Neural cell (in vitro differentiated cells): Measurements from ENCODE around the gene ACOT7.

ENCODE experiments used
- EZH2 ChIP-seq: fragments of 200-600, 300-800 bp; shearing (Covaris generic), sonication (generic); IDR thresholded peaks from 2 replicates; pipeline ENCODE4 v1.6.1; 2014; ENCODE audit warnings: antibody characterized with exemption, low read length, borderline replicate concordance, mild to moderate bottlenecking; ENCODE audit not compliant: insufficient read depth, poor library complexity, severe bottlenecking
- POLR2AphosphoS5 ChIP-seq: IDR thresholded peaks from 2 replicates; pipeline ENCODE4 v1.6.1; 2012
- SMC3 ChIP-seq: fragments of 450-650 bp; conservative IDR thresholded peaks from 2 replicates; pipeline ENCODE4 v1.6.1; 2014; ENCODE audit warnings: antibody characterized with exemption, mild to moderate bottlenecking, moderate library complexity; ENCODE audit not compliant: poor library complexity
- TAF1 ChIP-seq: IDR thresholded peaks from 2 replicates; pipeline ENCODE4 v1.6.1; 2012; ENCODE audit warnings: low read depth
- TF ChIP-seq, protein P1 (sequence below): fragments of 450-650 bp; IDR thresholded peaks from 2 replicates; pipeline ENCODE4 v1.5.1; 2014; ENCODE audit warnings: antibody characterized with exemption, mild to moderate bottlenecking, moderate library complexity; ENCODE audit not compliant: poor library complexity, severe bottlenecking

DNA sequence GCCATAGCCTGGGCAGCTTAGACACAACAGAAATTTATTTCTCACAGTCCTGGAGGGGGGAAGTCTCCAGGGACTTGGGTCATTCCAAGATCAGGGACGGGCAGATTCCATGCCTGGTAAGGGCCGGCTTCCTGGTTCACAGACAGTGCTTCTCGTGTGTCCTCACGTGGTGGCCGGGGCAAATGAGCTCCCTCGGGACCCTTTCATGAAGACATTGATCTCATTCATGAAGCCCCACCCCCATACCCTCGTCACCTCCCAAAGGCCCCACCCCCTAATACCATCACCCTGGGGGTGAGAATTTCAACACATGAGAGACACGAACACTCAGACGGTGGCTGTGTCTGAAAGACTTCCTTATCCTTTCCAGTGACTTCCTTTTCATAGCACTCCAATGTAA is 51.5 kb downstream of the ACOT7 start:
- no peak for TF ChIP-seq TAF1
- no peak for TF ChIP-seq EZH2
- TF ChIP-seq, protein P1, sequence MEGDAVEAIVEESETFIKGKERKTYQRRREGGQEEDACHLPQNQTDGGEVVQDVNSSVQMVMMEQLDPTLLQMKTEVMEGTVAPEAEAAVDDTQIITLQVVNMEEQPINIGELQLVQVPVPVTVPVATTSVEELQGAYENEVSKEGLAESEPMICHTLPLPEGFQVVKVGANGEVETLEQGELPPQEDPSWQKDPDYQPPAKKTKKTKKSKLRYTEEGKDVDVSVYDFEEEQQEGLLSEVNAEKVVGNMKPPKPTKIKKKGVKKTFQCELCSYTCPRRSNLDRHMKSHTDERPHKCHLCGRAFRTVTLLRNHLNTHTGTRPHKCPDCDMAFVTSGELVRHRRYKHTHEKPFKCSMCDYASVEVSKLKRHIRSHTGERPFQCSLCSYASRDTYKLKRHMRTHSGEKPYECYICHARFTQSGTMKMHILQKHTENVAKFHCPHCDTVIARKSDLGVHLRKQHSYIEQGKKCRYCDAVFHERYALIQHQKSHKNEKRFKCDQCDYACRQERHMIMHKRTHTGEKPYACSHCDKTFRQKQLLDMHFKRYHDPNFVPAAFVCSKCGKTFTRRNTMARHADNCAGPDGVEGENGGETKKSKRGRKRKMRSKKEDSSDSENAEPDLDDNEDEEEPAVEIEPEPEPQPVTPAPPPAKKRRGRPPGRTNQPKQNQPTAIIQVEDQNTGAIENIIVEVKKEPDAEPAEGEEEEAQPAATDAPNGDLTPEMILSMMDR: no peak
- no peak for TF ChIP-seq SMC3
- TF ChIP-seq POLR2AphosphoS5: no peak
